ENCODE results near the gene TRIM2. TPM values are rescaled to one million over a fixed set of nuclear protein-coding genes. Genes with fewer than 3 reads are reported as not detected.
A peak's percentile ranks its signal among the peaks of the same experiment; 100 is the strongest.

Gene TRIM2
- total and polyA plus RNA-seq, 2 of the 8 experiments (the other 6 are each of a cell fraction or from before 2014, with no cell fraction given): 34.0 to 59.8 TPM

DNA sequence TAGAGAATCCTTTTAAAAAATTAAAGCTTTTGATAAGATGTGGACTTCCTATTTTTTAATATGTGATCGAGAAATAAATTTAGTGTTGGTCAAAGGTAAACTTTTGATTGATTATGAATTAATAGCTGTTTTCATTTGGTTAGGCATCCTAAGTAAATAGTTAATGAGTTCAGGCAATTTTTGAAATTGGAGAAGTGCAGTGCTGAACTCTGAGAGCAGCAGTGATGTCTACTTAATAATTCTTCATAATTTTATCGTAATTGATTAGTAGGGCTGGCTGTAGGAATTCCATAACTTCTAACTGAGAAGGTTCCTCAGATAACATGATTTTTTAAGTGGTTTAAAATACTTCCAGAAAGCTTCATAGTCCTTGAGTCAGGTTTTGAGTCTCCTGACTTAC lies 141.8 kb downstream of the TRIM2 start:
- no peak overlapping the region for H3K9ac ChIP-seq (replicated peaks in 1 of 4; ENCODE audit: extremely low read depth in 1 of 4, low read depth in 3 of 4, low read length in 3 of 4)
- H2AK5ac ChIP-seq (ENCODE audit: low read depth, low read length): no peak overlapping the region
- no peak overlapping the region for H3K4ac ChIP-seq (replicated peaks; ENCODE audit: insufficient read length, low read depth, low read length)
- H4K20me1 ChIP-seq (replicated peaks in 1 of 2; ENCODE audit: control insufficient read depth in 1 of 2, insufficient read depth in 2 of 2, low read length in 2 of 2): peaks cover 1 to 3% of the 10 kb centered on the region in 2 experiments
- H3K36me3 ChIP-seq (ENCODE audit: control insufficient read depth in 2 of 4, insufficient read depth in 4 of 4, low read length in 3 of 4): peaks cover 0 to 2% (median under 1%) of the 10 kb centered on the region in 4 experiments; a peak in 3 of 8 replicates
- H3K14ac ChIP-seq (ENCODE audit: insufficient read length): no peak overlapping the region
- peaks cover 7% of the 10 kb centered on the region; the same call in 1 of the 2 replicates for H3K79me1 ChIP-seq (ENCODE audit: low read depth, low read length)
- peak overlapping the region; percentile 53 to 80 (median 74); a peak in 5 of 8 replicates for H3K4me3 ChIP-seq (ENCODE audit: extremely low read depth in 1 of 4, insufficient read depth in 2 of 4, low read depth in 3 of 4, low read length in 4 of 4)
- no peak for FAIRE-seq
- H2BK15ac ChIP-seq (ENCODE audit: low read length): no peak overlapping the region
- peaks cover 6% of the 10 kb centered on the region for H3K23me2 ChIP-seq (ENCODE audit: low read depth, low read length)
- no peak overlapping the region for H3K27ac ChIP-seq (ENCODE audit: low read depth, low read length)
- no peak overlapping the region for H4K8ac ChIP-seq (ENCODE audit: extremely low read depth, insufficient read depth, low read length)
- H2BK20ac ChIP-seq (ENCODE audit: low read length): no peak overlapping the region
- no peak overlapping the region for H3K56ac ChIP-seq (replicated peaks; ENCODE audit: insufficient read length, low read depth, low read length)
- no peak overlapping the region for H2BK120ac ChIP-seq (replicated peaks; ENCODE audit: low read depth, low read length)
- H3K4me1 ChIP-seq (replicated peaks in 1 of 4; ENCODE audit: control insufficient read depth in 3 of 4, insufficient read depth in 4 of 4, low read length in 3 of 4): peaks cover 0 to 3% (median 2%) of the 10 kb centered on the region in 4 experiments; a peak in 3 of 7 replicates
- H2BK12ac ChIP-seq (ENCODE audit: low read depth, low read length): no peak overlapping the region
- H4K5ac ChIP-seq (ENCODE audit: insufficient read length, low read depth, low read length): no peak overlapping the region
- POLR2A ChIA-PET (ENCODE audit: partially characterized antibody): interaction anchor here (1.0 to 2.4 kb wide), 4 partner anchors 77 to 179 kb away, joined by 3 to 15 read pairs (median 4); partner anchors contain the start of gene TMEM131L
- no peak overlapping the region for H2AFZ ChIP-seq (ENCODE audit: low read length)
- H3K27me3 ChIP-seq (replicated peaks in 1 of 4; ENCODE audit: control insufficient read depth in 3 of 4, extremely low read depth in 1 of 4, insufficient read depth in 3 of 4, low read length in 3 of 4): no peaks in the 10 kb centered on the region
- H3K18ac ChIP-seq (ENCODE audit: extremely low read depth, low read length): no peak overlapping the region
- DNase-seq (ENCODE audit: low read depth in 1 of 2, low spot score in 2 of 2): no peak
- H2BK5ac ChIP-seq (ENCODE audit: low read depth, low read length): no peak overlapping the region
- H3K23ac ChIP-seq (ENCODE audit: insufficient read length): no peak overlapping the region
- no peaks in the 10 kb centered on the region for H3K9me3 ChIP-seq (ENCODE audit: insufficient read depth in 2 of 2, low read depth in 1 of 2, low read length in 1 of 2)
- peak overlapping the region; percentile 79 to 93 for H3K4me2 ChIP-seq (ENCODE audit: insufficient read depth in 1 of 2, low read depth in 2 of 2, low read length in 2 of 2)
- H3K79me2 ChIP-seq (ENCODE audit: control insufficient read depth in 1 of 2, insufficient read depth in 2 of 2, low read length in 2 of 2): peaks cover 3 to 42% of the 10 kb centered on the region in 2 experiments; a peak in 3 of 4 replicates
- CTCF ChIA-PET (ENCODE audit: partially characterized antibody): interaction anchor here (0.8 to 2.2 kb wide), 19 partner anchors 12 to 404 kb away, joined by 3 to 13 read pairs (median 3); no protein-coding TSS in a partner anchor
- no peak overlapping the region for H4K91ac ChIP-seq (replicated peaks; ENCODE audit: insufficient read length, low read length)
- 84% methylated on average over 2 of the region's 2 CpGs; no CpG with 5 or more reads in 1 of the 2 experiments for WGBS, 2 experiments (ENCODE audit: extremely low coverage in 1 of 2, insufficient coverage in 1 of 2, insufficient read length in 1 of 2, insufficient replicate concordance in 2 of 2, low coverage in 1 of 2, low lambda C conversion rate in 2 of 2, missing lambda C conversion rate in 1 of 2)
- TF ChIP-seq CHD1 (IDR thresholded peaks at IDR 0.05; ENCODE audit: low read depth, low read length): no peak
- TF ChIP-seq TBP (IDR thresholded peaks at IDR 0.05; ENCODE audit: low read depth, low read length): no peak
